Peyer's patch (tissue), 4 donors: Measurements from ENCODE around the gene DAND5. TPM values are rescaled to one million over a fixed set of nuclear protein-coding genes. Genes with fewer than 3 reads are reported as not detected.
"Not testable (repeated sequence)": the region's sequence is repeated elsewhere in the genome, so short reads cannot be mapped to it uniquely, and the experiment has no call there.

Experiments
- DNase-seq, 3 donors: peaks; one replicate each; pipeline ENCODE4 v3.0.0-alpha.2; 2017 to 2019
- H3K27ac ChIP-seq, 4 donors: fragments of 200-600 bp; sonication (generic); one replicate each; pipeline ENCODE4 v1.5.1; 2016 to 2019
- H3K27me3 ChIP-seq, 2 donors: fragments of 200-600 bp; sonication (generic); one replicate each; pipeline ENCODE4 v1.5.1; 2019
- H3K36me3 ChIP-seq, 3 donors: fragments of 200-600 bp; sonication (generic); one replicate each; pipeline ENCODE4 v1.5.1; 2016 to 2019
- H3K4me1 ChIP-seq, 4 donors: fragments of 200-600 bp; sonication (generic); one replicate each; pipeline ENCODE4 v1.5.1; 2016 to 2019
- H3K4me3 ChIP-seq, 4 donors: fragments of 200-600 bp; sonication (generic); 1 replicate in 3 of 4; 2 replicates in 1 of 4; pipeline ENCODE4 v1.5.1; 2016 to 2019; ENCODE audit warnings: mild to moderate bottlenecking in 1 of 4
- H3K9me3 ChIP-seq, 4 donors: fragments of 200-600 bp; sonication (generic); one replicate each; pipeline ENCODE4 v1.5.1; 2016 to 2019; ENCODE audit warnings: mild to moderate bottlenecking in 1 of 4
- POLR2A ChIP-seq, 2 donors: fragments of 450-650 bp; IDR thresholded peaks; one replicate each; pipeline ENCODE4 v1.5.1; 2017; ENCODE audit warnings: antibody characterized with exemption in 2 of 2, mild to moderate bottlenecking in 2 of 2, moderate library complexity in 2 of 2
- total RNA-seq, 4 donors: library from RNA; depleted of rRNA; stranded (reverse); fragments of >200 nt; gene quantifications; one replicate each; pipeline ENCODE4 v1.1.0, GENCODE V29; 2016
- TF ChIP-seq, protein P1 (sequence below), 6 experiments: fragments of 450-650 bp in 4 of 6; fragments of 200-600 bp in 2 of 6; sonication (generic) in 1 of 6; IDR thresholded peaks; one replicate each; pipeline ENCODE4 v1.5.1; 2017 to 2019; ENCODE audit warnings: antibody characterized with exemption in 6 of 6, mild to moderate bottlenecking in 3 of 6, moderate library complexity in 1 of 6

Gene DAND5
- total RNA-seq, 4 donors from 2014 or later, result 2.1 TPM; not detected in 3

GRCh38 chr19:12955996-12956395 lies 13.4 kb upstream of the DAND5 start:
- H3K4me1 ChIP-seq, result peaks cover 0 to 48% (median 9%) of the 10 kb centered on the region in 4 donors

GRCh38 chr19:12956446-12957388 lies 12.7 kb upstream of the DAND5 start, which contains the start of gene GADD45GIP1:
Gene GADD45GIP1 (minus strand): TSS chr19:12957223. CDS start chr19:12957212, 11 bp downstream.
- Histone ChIP-seq H3K36me3 (peaks cover 0 to 27% (median 0%) of the 10 kb centered on the region in 3 donors), H3K4me1 (peaks cover 0 to 48% (median 9%) of the 10 kb centered on the region in 4 donors), H3K27me3 (no peaks in the 10 kb centered on the region), H3K27ac (peak within 1 kb of the TSS; percentile 89 to 94 (median 90)), H3K9me3 (no peaks in the 10 kb centered on the region), H3K4me3 (peak within 1 kb of the TSS; percentile 93 to 99 (median 98))
- peak; percentile 33 to 67 for TF ChIP-seq POLR2A (IDR thresholded peaks at IDR 0.05)
- TF ChIP-seq, protein P1, sequence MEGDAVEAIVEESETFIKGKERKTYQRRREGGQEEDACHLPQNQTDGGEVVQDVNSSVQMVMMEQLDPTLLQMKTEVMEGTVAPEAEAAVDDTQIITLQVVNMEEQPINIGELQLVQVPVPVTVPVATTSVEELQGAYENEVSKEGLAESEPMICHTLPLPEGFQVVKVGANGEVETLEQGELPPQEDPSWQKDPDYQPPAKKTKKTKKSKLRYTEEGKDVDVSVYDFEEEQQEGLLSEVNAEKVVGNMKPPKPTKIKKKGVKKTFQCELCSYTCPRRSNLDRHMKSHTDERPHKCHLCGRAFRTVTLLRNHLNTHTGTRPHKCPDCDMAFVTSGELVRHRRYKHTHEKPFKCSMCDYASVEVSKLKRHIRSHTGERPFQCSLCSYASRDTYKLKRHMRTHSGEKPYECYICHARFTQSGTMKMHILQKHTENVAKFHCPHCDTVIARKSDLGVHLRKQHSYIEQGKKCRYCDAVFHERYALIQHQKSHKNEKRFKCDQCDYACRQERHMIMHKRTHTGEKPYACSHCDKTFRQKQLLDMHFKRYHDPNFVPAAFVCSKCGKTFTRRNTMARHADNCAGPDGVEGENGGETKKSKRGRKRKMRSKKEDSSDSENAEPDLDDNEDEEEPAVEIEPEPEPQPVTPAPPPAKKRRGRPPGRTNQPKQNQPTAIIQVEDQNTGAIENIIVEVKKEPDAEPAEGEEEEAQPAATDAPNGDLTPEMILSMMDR (IDR thresholded peaks at IDR 0.05), result no peak
- DNase-seq, result peak; percentile 79 to 89 (median 85)

More at GRCh38 chr19:12955996-12956395, 13.4 kb upstream of the DAND5 start:
- H3K27me3 ChIP-seq, result no peaks in the 10 kb centered on the region
- TF ChIP-seq POLR2A (IDR thresholded peaks at IDR 0.05), result no peak
- TF ChIP-seq, protein P1 (IDR thresholded peaks at IDR 0.05), result no peak
- peaks cover 0 to 35% (median 0%) of the 10 kb centered on the region in 3 donors for H3K36me3 ChIP-seq
- peak overlapping the region in 3 of 4 donors; percentile 89 to 94 (median 92) for H3K27ac ChIP-seq
- no peak for DNase-seq
- peak overlapping the region; percentile 93 to 99 (median 98) for H3K4me3 ChIP-seq
- H3K9me3 ChIP-seq, result no peaks in the 10 kb centered on the region

GRCh38 chr19:12957389-12957952 lies 11.9 kb upstream of the DAND5 start:
- not testable (repeated sequence) for DNase-seq

DNA sequence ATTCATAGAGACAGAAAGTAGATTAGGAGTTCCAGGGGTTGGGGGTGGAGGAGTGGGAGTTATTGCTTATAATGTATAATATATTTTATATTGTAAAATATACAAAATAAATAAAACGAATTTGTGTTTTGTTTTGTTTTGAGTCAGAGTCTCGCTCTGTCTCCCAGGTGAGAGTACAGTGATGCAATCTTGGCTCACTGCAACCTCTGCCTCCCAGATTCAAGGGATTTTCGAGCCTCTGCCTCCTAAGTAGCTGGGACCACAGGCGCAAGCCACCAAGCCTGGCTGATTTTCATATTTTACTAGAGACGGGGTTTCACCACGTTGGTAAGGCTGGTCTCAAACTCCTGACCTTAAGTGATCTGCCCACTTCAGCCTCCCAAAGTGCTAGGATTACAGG lies 9.9 kb upstream of the DAND5 start:
- Histone ChIP-seq H3K4me3 (no peak overlapping the region), H3K36me3 (peaks cover 0 to under 1% (median 0%) of the 10 kb centered on the region in 3 donors), H3K27ac (no peak overlapping the region), H3K9me3 (no peaks in the 10 kb centered on the region), H3K27me3 (no peaks in the 10 kb centered on the region), H3K4me1 (peaks cover 0 to 25% (median 9%) of the 10 kb centered on the region in 4 donors)
- TF ChIP-seq, protein P1 (IDR thresholded peaks at IDR 0.05), result no peak
- TF ChIP-seq POLR2A (IDR thresholded peaks at IDR 0.05), result no peak
- DNase-seq, result no peak

More at GRCh38 chr19:12957389-12957952, 11.9 kb upstream of the DAND5 start:
- H3K9me3 ChIP-seq, H3K27me3 ChIP-seq: not testable (repeated sequence)
- Histone ChIP-seq H3K4me3 (peak overlapping the region; percentile 93 to 99 (median 98)), H3K4me1 (peaks cover 0 to 43% (median 9%) of the 10 kb centered on the region in 4 donors), H3K27ac (peak overlapping the region; percentile 89 to 94 (median 90)), H3K36me3 (peaks cover 0 to 20% (median 0%) of the 10 kb centered on the region in 3 donors)

- peak overlapping the region; percentile 20 to 68 (median 54) for H3K4me3 ChIP-seq
- H3K27ac ChIP-seq, result peak overlapping the region; percentile 35 to 69 (median 55)
Observed at GRCh38 chr19:12965017-12965811, 4.2 kb upstream of the DAND5 start.

More at GRCh38 chr19:12965017-12965811, 4.2 kb upstream of the DAND5 start:
- TF ChIP-seq, protein P1 (IDR thresholded peaks at IDR 0.05), result peak; percentile 81 to 99 (median 95)
- no peak for TF ChIP-seq POLR2A (IDR thresholded peaks at IDR 0.05)
- Histone ChIP-seq H3K9me3 (no peaks in the 10 kb centered on the region), H3K27me3 (no peaks in the 10 kb centered on the region), H3K36me3 (no peaks in the 10 kb centered on the region), H3K4me1 (peaks cover 0 to 6% (median 3%) of the 10 kb centered on the region in 4 donors)
- DNase-seq, result peak; percentile 76 to 91 (median 90)
